Measurements from ENCODE around the gene USPL1.

Gene USPL1

DNA sequence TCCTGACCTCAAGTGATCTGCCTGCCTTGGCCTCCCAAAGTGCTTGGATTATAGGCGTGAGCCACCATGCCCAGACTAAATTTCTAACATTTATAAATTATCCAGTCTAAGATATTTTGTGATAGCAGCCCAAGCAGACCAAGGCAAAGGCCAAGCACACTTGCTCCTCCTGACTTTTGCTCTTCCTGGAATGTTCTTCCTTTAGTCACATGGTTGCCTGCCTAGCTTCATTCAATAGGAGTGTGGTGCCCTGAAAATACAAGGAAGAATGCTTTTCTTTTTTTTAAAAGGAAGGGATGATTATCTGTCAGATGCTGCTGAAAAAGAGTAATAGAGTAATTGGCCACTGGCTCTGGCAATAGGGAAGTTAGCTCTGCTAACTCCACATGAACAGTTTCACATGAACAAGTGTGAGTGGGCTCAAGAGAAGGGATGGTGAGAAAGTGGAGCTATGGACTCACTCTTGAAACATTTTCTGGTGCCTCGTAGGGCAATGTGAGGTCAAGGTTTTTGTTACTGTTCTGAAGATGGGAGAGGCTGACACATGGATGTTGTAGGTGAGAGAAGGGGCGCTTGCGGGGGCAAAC lies 47.1 kb downstream of the USPL1 start:
- DNase-seq, result no peak

DNA sequence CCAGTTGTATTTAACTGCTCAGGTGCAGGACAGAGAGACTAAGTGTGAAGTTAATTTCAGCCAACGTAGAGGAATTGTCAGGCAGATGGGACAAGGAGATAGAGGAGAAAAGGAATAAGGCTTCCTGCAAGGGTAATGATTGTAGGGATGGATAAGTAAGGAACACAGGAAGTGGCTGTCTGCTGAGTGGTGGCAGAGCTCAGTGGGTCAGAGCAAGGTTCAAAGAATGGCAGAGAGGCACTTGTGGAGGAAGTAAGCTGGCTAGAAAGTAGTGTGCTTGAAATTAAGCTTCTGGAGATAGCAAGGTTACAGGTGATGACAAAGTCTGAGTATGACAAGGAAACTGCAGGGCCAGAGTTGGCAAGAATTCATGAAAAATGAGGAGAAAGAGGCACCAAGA lies 47.9 kb downstream of the USPL1 start:
- DNase-seq, result no peak

DNA sequence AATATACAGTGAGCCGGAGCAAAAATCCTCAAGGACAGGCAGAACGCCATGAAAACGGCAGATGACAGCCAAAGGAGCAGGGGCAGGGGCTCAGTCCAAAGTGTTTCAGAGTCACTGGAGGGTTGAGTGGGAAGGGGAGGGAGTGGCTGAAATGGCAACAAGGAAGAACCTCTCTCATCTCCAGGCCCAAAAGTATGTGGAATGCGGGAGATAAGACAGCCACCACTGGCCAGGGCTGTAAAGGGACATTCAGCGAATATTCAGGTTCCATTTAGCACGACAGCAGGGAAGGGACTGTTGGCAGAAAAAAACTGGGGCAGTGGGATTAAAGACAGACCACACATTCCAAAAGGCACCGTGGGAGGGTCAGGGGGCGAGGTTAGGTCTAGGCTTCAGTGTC lies 48.4 kb downstream of the USPL1 start:
- no peak for DNase-seq

DNA sequence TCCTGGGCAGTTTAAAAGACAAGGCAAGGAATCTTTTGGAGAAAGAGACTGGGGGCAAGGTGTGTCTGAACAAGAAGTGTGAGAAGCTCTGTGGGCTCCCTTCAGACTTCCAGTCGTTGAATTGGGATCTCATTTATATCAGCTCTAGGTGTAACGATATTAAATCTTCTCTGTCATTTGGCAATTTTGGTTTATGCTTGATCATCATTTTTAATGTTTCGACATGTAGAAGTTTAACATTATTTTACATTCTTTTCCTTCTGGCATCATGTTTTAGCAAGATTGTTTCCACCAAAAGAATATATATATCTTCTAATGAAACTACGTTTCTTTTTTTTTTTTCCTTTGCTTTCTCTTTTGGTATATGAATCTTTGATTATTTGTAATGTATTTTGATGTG lies 49.3 kb downstream of the USPL1 start:
- DNase-seq, result no peak

DNA sequence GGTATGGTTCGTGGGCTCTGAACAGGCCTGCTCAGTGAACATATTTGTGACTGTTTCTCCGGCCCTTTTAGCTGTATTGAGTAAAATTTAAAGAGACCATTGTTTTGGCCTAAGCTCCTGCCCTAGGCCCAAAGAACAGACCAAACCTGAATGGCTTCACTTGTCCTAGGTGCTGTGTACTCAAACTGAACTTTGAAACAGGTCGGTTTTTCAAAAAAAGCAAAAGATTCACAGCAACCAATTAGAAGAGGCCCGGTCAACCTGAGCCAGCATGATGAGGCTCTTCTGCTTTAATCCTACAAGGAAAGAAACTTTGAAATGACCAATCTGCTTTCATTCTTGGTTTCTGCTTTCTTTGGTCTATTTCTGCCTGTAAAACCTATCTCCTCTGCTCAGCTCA lies 50.6 kb downstream of the USPL1 start:
- no peak for DNase-seq

DNA sequence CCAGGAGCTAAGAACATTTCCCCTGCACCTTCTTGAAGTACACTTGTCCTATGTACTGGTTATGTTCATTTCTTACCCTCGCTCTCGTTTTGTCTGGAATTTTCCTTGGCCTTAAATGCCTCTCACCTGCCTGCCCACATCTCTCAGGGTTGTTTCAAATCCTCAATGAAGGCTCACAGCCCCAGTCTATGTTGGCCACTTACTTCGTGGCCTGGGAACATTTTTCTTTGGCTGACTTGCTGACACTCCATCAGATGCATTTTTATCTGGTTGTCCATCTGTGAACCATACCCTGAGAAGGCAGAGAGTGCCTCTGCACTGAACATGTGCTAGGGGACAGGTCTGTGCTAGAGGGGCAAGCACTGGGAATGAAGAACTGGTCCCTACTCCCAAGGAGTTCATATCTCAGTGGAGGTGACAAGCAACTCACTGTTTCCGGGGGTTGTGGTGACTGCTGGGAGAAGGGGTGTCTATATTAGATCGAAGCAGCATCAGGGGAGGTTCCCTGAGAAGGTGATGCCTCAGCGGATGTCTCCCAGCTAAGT lies 53.6 kb downstream of the USPL1 start:
- no peak for DNase-seq

DNA sequence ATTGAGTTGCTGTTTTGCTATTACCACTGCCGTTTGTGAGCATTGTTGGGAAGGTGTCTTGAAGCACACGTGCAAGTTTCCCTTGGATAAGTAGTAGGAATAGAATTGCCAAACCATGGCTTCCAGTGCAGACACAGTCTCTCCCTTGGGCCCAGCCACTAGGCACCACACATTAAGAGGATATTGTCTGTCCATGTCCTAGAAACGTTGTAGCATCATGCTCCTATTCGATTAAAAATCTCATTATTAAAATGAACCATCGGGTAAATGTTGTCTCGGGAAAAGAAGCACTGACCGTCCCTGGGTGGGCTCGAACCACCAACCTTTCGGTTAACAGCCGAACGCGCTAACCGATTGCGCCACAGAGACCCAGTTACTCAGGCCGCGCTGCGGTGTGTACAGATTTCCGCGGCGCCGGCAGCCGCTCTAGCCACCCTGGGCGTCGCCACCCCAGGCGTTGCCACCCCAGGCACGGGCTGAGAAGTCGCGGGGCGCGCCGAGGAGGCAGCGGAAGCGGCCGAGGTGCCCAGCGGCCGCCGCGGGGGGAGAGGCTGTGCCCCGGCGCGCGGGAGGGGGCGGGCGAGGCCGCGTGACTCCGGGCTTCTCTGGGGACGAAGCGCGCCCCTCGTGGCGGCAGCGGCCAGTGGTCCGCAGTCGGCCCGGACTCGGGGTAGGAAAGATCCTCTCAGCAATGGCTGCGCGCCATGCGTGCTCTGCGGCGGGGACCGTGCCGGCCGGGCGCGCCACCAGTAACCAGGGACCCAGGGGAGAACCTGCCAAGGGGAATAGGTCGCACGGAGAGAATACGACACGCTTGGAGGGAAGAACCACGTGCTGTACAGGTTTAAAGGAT lies 56.2 kb downstream of the USPL1 start:
- DNase-seq, result peak; percentile 89

DNA sequence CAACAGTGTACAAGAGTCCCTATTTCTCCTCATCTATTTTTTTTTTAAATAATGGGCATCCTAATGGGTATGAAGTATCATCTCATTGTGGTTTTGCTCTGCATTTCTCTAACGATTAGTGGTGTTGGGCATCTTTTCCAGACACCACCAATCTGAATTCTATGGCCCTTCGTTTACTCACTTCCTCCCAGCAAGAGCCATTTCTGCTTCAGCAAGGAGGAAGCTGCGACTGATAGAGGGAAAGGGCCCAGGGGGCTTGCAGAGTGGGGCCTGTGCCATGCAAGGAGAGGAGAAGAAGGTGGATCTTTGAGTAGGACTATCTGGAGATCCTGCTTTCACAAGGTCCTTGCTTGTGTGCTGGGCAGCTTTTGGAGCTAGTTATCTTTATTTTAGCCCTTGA lies 58.0 kb downstream of the USPL1 start:
- no peak for DNase-seq

DNA sequence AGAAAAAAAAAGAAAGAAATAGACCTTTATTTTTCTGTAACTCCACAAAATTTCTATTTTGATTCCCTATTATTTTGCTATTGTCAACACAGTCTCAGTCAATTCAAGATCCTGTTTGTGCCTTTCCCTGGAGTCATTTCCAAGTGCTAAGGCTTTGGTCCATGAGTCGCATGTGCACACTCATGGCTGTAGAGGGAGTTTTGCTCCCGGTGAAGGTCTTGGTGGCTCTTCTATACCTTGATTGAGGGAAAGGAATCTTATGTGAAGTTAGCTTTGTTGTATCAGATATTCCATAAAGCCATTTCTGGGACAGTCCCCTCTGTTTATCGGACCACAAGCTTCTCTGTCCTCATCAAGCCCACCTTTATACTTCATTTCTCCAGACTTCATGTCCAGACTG lies 59.0 kb downstream of the USPL1 start:
- DNase-seq, result no peak

DNA sequence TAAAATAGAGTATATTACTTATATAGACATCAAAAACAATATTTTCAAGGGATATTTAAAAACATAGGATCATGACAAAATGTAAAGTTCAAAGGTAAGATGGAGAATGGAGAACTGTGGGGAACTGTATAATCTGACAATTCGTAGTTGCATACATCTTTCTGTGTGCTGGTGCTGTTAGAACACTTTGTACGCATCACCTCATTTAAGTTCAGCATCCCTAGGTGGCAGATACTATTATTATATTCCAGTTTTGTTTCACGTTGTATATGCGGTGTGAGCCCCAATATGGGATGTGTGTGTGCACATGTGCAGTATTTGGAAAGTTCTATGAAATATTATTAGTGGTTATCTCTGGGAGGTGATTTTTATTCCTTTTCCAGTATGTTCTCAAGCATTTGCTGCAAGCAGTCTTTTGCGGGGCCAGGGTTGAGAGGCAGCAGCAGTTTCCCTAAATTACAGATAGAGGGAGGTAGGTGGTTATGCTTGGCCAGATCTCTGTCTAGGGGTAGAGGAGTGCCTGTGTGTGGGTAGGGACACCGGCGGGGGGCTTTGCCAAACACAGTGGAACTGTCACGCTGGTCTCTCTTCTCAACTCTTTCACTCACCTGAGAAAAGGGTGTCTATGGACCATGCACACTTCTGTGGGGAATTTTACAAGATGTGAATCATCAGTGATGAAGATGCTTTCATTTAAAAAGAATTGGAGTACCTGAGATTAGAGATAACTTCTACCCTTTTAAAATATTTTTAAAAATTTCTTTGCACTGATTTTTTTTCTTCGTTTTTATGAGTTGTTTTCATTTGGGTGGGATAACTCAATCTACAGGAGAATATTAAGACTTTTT lies 62.0 kb downstream of the USPL1 start:
- DNase-seq, result peak; percentile 36

DNA sequence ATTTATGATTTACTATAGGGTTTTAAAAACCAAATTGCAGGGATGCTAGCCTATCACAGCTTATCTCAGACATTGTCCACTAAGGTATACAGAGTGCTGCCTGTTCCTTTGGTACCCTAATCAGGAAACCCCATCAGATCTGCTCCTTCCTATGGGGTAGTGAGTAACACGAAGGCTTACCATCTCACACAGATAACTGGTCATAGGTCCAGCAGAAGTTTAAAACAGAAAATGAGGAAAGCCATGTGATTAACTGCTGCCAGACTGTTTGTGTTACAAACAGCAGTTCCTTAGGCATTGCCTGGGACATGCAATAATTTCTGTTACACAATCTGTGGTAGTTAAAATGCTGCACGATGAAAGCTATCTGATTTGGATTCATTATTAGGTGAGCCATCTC lies 64.1 kb downstream of the USPL1 start:
- DNase-seq, result no peak

DNA sequence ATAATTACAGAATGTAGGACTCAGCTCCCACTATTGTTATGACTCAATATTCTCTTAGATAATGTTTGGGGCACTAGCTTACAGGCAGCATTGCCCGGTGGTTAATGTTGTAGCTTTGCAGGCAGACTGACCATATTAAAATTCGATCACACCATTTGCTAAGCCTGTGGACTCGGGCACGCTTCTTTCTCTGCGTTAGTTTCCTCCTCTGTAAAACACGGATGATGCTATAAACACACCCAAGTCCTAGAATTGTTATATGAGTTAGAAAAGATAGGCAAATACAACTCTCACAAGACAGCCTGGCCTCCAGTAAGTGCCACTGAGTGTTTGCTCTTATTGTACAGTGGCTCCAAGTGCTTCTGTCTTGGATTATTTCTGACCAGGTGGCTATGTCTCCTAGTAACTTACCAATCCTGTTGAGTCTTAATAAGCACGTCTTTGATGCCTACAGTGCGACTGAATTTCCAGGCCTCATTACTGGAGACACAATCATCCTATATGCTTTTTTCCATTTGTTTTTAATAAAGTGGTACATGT lies 67.7 kb downstream of the USPL1 start:
- no peak for DNase-seq

DNA sequence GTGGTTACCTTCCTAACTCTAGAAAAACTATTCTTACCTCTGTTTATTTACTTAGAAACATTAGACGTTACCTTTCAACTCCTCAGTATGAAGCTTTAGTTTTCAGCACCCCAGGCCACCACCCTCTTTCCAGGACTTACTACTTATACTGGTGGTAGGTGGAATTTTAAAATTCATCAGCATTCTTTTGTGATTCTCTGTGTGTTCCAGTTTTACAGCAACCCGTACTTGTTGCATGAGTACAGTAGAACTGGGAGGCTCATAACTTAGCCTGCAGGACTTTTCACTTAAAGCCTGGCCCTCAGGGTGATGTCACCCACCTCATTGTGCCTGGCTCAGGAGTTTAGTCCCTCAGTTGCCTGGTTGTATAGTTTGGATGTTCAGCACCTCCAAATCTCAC lies 68.3 kb downstream of the USPL1 start:
- no peak for DNase-seq

DNA sequence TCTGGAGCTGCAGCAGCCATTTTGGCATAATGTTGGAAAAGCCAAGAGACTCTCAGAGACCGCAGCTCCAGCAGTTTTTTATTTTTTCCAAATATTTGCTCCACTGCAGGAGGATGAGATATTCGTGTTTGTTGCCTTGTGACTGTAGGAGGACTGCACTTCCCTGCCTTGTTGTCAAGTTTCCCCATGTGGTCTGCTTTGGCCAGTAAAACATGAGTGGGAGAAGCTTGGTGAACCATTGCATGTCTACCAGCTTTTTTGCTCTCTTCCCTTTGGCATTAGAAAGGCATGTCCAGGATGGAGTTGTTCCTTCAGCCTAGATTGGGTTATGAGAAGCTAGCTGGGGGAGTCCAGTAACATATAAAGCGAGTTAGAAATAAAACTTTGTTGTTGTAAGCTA lies 69.9 kb downstream of the USPL1 start:
- no peak for DNase-seq

DNA sequence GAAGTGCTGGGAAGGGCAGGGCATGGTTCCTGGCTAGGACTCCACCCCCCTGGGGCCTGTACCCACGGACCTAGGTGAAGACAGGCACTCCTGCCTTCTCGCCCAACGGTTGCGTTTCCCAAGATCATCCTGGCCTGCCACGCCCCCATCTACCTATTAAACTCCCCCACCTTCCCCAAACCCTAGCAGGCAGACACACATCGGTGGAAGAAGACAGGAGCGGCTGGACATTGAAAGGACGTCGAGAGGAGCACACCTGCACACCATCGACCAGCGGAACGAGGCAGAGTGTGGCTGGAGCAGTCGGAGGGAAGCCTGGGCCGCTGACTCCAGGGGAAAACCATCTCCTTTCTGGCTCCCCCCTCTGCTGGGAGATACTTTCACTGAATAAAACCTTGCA lies 72.0 kb downstream of the USPL1 start:
- DNase-seq, result no peak

DNA sequence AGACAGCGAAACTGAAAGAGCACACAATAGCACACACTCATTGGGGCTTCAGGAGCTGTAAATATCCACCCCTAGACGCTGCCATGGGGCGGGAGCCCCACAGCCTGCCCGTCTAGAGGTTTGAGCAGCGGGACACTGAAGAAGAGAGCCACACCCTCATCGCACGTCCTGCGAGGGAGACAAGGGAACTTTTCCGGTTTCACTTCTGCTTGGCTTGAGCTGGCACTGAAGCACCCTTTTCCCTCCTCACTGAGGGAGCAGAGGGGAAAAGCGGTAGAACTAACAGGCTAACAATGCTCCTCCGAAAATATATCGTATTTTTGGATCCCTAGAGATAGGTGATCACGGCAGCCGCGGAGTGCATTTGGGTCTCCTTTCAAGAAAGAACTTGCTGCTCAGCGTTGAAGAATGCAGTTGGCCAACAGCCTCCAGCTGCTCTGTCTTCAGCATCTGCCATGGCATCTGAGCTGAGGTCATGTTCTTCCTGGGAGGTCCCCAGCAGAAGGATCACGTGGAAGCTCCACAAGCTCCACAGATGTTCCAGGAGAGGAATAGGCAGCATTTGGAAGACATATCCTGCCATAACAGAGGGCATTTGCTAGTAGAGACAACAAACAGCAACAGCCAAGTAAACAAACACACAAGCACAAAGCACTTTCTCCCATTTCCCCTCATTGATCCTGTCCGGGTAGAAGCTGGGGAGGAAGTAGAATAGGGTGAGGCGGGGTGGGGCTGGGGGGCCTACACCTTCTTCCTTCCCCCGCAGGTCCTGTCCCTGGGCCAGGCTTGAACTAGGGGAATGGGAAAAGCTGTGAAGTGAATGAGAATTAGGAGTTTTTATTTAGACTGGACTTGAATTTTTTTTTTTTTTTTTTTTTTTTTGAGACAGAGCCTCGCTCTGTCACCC lies 72.8 kb downstream of the USPL1 start:
- no peak for DNase-seq

DNA sequence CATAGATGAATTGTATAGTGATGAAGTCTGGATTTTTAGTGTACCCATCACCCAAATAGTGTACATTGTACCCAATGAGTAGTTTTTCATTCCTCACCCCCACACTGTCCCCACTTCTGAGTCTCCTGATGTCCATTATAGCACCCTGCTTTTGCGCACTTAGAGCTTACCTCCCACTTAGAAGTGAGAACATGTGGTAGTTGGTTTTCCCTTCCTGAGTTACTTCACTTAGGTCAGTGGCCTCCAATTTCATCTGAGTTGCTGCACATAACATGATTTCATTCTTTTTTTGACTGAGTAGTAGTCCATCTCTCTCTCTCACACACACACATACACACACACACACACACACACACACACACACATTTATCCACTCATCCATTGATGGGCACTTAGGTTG lies 74.4 kb downstream of the USPL1 start:
- DNase-seq, result no peak

DNA sequence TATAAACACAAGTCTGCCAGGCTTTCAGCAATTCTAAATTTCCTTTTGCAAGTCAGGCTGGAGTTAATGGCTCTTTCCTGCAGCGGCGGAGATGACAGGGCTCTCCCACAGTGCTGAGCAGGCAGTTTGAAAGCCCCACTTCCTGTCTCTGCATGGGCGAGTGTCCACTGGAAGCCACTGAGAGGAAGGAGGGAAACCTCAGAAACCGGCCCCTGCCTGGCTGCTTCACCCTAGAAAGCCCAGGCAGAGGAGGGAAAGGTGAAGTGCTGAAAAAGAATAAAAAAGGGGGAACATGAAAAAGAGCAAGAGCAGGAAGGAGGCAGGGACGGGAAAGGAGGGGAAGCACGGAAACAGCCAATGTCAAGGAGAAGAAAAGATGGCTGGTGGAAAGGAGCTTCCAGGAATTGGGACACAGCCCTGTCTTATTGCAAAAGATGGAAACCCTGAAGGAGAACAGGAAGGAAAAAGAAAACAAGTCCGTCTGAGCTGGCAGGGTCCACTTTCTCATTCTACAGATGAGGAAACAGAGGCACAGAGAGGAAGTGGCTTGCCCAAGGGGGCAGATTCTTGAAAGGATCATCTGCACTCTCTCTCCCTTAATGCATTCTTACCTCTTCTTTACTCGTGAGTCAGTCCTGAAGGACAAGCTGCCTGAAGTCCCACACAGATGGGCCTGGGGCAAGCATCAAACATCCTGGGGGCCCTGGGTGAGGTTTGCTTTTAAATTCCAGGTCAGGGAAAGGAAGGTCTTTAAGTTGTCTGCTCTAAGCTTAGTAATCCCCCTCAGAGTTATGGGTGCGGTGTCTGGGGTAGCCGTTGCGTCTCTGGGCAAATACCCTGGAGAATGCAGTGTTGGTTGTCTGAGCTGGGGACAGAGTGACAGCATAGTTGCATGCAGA lies 78.8 kb downstream of the USPL1 start:
- no peak for DNase-seq

DNA sequence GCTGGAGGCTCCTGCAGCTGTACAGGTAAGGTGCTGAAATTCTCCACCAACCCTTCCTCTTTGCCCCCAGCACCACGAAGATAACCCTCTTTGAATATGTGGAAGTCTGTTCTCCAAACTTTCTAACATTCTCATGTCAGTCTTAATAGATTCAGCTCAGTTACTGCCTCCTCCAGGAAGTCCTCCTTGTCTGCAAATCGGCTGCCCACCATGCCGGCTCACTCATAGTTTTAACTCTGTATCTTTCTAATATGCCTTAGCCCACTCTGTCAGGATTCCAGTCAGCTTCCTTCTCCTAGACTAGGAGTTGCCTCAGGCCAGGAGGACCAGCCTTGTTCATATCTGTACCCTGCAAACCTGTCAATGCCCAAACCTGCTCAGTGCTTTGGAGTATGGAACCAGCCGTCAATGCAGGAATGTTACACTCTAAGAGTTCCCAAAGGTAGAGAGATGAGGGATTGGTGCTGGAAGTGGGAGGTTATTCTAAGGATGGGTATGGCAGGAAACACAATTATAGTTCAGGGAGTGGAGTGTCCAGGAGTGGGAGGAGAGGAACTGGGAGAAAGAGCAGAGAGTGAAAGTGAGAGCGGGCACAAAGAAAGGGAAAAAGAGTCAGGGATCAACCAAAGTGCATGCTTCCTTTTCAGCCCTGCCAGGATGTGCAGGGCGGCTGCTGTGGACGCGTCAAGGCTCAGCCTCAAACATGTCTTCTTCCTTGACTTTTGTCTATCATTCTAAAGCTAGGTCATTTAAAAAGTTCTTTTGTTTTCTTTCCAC lies 79.6 kb downstream of the USPL1 start:
- DNase-seq, result no peak

DNA sequence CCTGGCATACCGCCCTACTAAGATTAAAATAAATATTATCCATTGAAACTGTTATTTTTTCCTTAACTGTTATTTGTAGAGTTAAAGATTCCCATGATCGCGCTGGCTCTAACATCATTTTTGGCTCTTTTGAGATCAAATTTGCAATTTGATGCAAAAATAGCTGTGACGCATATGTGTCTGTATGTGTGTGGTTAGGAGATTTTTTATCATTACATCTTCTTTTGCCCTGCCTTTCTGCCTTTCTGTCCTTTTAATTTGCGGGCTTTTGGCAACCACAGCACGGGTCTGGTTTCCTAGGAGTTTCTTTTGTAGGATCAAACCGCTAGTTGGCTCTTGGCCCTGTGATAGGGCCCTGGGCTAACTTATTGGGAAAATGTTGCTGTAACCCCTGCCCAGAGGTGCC lies 80.3 kb downstream of the USPL1 start:
- no peak for DNase-seq

Measured in activated CD8-positive, alpha-beta memory T cell treated with anti-CD3 and anti-CD28 coated beads, Interleukin-2, amount 50 U/mL, for 4 hours (primary cell).